ENCODE data around the gene GAL3ST1.

DNA sequence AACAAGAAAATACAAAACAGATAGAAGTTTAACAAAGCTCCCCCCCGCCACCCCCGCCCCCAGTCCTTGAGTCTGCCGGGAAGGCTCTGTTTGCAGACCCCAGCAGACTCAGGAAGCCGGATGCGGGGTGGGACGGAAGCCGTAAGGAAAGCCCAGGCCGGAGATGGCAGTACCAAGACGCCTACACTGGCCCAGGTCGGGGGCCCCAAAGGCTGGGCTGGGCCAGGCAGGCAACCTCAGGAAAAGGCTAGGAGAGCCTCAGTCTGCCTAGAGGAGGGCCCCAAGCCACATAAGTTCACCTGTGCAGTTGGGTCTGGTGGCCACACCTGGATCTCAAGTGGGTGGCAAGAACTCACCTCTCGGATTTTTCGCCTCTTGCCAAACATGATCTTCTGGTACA, 4.0 kb upstream of the GAL3ST1 start:
- TF ChIP-seq, protein P1, sequence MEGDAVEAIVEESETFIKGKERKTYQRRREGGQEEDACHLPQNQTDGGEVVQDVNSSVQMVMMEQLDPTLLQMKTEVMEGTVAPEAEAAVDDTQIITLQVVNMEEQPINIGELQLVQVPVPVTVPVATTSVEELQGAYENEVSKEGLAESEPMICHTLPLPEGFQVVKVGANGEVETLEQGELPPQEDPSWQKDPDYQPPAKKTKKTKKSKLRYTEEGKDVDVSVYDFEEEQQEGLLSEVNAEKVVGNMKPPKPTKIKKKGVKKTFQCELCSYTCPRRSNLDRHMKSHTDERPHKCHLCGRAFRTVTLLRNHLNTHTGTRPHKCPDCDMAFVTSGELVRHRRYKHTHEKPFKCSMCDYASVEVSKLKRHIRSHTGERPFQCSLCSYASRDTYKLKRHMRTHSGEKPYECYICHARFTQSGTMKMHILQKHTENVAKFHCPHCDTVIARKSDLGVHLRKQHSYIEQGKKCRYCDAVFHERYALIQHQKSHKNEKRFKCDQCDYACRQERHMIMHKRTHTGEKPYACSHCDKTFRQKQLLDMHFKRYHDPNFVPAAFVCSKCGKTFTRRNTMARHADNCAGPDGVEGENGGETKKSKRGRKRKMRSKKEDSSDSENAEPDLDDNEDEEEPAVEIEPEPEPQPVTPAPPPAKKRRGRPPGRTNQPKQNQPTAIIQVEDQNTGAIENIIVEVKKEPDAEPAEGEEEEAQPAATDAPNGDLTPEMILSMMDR (IDR thresholded peaks at IDR 0.05; ENCODE audit: poor library complexity): no peak
- TF ChIP-seq EZH2phosphoT487 (IDR thresholded peaks at IDR 0.05; ENCODE audit: low read depth, severe bottlenecking, unreplicated experiment): no peak
